ENCODE measurements around the gene RGMB.

RGMB gene

GRCh38 chr5:98771382-98772109, 1.9 kb upstream of the RGMB start (continued):
- peak; percentile 90 for TF ChIP-seq SP7 (tag by site-specific recombination; IDR thresholded peaks at IDR 0.05)
- TF ChIP-seq IKZF3 (tag by site-specific recombination; IDR thresholded peaks at IDR 0.05), result peak; percentile 96
- TF ChIP-seq GLIS2 (tag by site-specific recombination; IDR thresholded peaks at IDR 0.05), result no peak
- 0 out of 2 replicates have a peak, but pooled peaks have one; percentile 53 for TF ChIP-seq GFI1B (tag by site-specific recombination; IDR thresholded peaks at IDR 0.05)
- TF ChIP-seq HOXC10 (CRISPR knock-in tag; IDR thresholded peaks at IDR 0.05), result no peak
- 0 out of 2 replicates have a peak, but pooled peaks have one; percentile 36 for TF ChIP-seq ZNF664 (tag by site-specific recombination; IDR thresholded peaks at IDR 0.05)
- TF ChIP-seq PRDM4 (tag by site-specific recombination; IDR thresholded peaks at IDR 0.05), result peak; percentile 91
- no peak for TF ChIP-seq ZNF639 (tag by site-specific recombination; IDR thresholded peaks at IDR 0.05)
- TF ChIP-seq ZNF324 (tag by site-specific recombination; IDR thresholded peaks at IDR 0.05), result no peak
- TF ChIP-seq ZNF76 (tag by site-specific recombination; IDR thresholded peaks at IDR 0.05; ENCODE audit: borderline replicate concordance, low read depth), result no peak
- no peak for TF ChIP-seq ZNF626 (tag by site-specific recombination; IDR thresholded peaks at IDR 0.05)
- TF ChIP-seq ZNF10 (tag by site-specific recombination; IDR thresholded peaks at IDR 0.05), result 0 out of 2 replicates have a peak, but pooled peaks have one; percentile 47
- no peak for TF ChIP-seq ZIC2 (tag by site-specific recombination; IDR thresholded peaks at IDR 0.05)
- TF ChIP-seq ZNF449 (tag by site-specific recombination; IDR thresholded peaks at IDR 0.05), result no peak
- TF ChIP-seq ZNF747 (tag by site-specific recombination; IDR thresholded peaks at IDR 0.05), result no peak
- no peak for TF ChIP-seq ZNF23 (tag by site-specific recombination; IDR thresholded peaks at IDR 0.05; ENCODE audit: borderline replicate concordance)
- no peak for TF ChIP-seq ZNF513 (tag by site-specific recombination; IDR thresholded peaks at IDR 0.05)
- peak; percentile 58; the same call in 1 of the 2 replicates for TF ChIP-seq KLF17 (tag by site-specific recombination; IDR thresholded peaks at IDR 0.05)
- TF ChIP-seq ZSCAN18 (tag by site-specific recombination; IDR thresholded peaks at IDR 0.05), result no peak
- TF ChIP-seq ZBTB10 (tag by site-specific recombination; IDR thresholded peaks at IDR 0.05), result no peak
- TF ChIP-seq ZBTB8A (tag by site-specific recombination; IDR thresholded peaks at IDR 0.05), result peak; percentile 58
- no peak for TF ChIP-seq ZNF114 (tag by site-specific recombination; IDR thresholded peaks at IDR 0.05)
- no peak for TF ChIP-seq ZNF426 (tag by site-specific recombination; IDR thresholded peaks at IDR 0.05)
- no peak for TF ChIP-seq PATZ1 (tag by site-specific recombination; IDR thresholded peaks at IDR 0.05)
- TF ChIP-seq ZNF366 (tag by site-specific recombination; conservative IDR thresholded peaks at IDR 0.05), result peak; percentile 91

Data from HEK293 (cell line).